GM18907 (cell line): ENCODE data around the gene SLC34A1.
"Not testable (repeated sequence)": the region's sequence is repeated elsewhere in the genome, so short reads cannot be mapped to it uniquely, and the experiment has no call there.

ENCODE experiments used
- ATAC-seq: cut with Tn5 transposase; IDR thresholded peaks from one replicate; pipeline ENCODE4 v1.9.1; 2021; ENCODE audit warnings: mild to moderate bottlenecking, moderate library complexity; ENCODE audit not compliant: unreplicated experiment

Gene SLC34A1, protein sequence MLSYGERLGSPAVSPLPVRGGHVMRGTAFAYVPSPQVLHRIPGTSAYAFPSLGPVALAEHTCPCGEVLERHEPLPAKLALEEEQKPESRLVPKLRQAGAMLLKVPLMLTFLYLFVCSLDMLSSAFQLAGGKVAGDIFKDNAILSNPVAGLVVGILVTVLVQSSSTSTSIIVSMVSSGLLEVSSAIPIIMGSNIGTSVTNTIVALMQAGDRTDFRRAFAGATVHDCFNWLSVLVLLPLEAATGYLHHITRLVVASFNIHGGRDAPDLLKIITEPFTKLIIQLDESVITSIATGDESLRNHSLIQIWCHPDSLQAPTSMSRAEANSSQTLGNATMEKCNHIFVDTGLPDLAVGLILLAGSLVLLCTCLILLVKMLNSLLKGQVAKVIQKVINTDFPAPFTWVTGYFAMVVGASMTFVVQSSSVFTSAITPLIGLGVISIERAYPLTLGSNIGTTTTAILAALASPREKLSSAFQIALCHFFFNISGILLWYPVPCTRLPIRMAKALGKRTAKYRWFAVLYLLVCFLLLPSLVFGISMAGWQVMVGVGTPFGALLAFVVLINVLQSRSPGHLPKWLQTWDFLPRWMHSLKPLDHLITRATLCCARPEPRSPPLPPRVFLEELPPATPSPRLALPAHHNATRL

GRCh38 chr5:177384134-177384533 is at the start of gene SLC34A1:
TSS of gene SLC34A1 (plus strand) at chr5:177384434. CDS start at chr5:177385742, 1,308 bp downstream.
- ATAC-seq = no peak

DNA sequence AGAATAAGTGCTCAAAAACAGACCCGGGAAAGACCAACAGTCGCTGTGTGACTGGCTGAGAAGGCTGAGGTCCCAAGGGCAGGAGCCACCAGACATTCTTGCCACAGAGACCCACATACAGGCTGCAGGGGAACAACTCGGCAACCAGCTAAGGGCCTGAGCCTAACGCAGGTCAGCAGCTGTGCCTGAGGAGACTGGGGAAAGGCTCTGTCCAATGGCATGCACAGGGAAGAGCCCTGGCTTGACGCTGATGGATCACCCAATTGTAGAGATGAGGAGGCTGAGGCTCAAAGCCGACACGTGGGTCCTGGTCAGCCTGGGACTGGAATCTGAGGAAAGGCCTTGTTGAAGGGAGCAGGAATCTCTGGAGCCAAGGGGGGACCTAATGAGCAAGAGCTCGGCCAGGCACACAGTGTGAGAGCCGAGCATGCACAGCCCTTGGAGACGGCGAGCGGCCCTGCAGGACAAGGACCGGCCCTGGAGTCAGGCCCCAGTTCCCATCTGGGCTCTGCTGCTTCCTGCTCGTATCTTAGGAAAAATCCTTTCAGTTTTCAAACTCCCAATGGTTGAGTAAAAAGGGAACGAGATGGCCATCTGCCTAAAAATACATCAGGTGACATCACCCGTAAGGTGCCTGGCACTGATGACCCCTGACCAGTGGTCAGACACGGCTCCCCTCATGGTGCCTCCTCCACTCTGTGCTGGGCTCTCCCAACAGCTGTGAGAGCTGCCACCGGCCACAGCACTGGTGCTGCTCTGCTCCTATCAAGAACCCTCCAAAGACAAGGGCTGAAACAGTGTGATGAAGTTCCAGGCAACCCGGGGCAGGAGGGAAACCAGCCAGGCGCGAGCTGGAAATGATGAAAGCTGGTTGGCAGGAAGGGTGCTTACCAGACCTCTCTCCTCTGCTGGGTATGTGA is 49.2 kb upstream of the SLC34A1 start:
- no peak for ATAC-seq

DNA sequence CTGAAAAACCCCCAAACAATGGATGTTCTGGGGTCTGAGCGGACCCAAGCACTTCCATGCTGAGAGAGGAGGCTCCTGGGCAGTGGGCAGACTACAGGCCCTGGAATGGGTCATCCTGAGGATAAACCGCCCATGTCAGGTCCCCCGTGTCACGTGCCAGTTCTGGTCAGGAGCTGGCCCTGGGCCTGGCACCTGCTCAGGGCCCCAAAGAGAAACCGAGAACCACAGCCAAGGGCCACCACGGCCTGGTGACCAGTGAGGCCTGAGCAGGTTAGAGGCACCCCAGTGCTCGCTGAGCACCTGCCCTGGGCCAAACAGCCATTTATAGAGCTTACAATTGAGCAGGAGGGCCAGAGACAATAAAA is 48.6 kb upstream of the SLC34A1 start:
- ATAC-seq = no peak

GRCh38 chr5:177336112-177336511 is 48.1 kb upstream of the SLC34A1 start:
- no peak for ATAC-seq

- ATAC-seq = no peak
Observed at GRCh38 chr5:177336603-177337494, 47.4 kb upstream of the SLC34A1 start.

GRCh38 chr5:177338251-177339106 is 45.8 kb upstream of the SLC34A1 start:
- ATAC-seq = no peak

DNA sequence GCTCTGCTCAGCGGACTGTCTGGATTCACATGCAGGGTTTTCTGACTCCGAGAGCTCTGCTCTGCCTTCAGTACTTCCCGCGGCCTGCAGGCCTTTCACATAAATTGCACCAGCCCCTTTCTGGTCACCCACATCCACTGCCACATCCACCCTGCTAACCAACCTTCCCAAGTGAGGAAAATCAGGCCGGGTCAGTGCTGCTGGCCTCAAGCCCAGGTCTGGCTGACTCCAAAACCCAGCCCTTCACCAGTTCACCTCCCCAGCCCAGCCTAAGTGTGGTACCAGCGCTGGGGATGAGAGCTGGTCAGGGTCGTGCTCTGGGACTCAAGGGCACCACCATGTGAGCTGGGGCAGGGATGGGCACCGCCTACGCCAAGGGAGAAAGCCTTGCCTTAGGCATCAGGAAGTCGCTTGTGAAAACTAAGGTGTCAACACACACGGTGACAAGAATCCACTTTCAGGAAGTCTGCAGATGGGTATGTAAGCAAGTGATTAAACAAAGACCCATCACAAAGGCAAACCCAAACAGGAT is 45.1 kb upstream of the SLC34A1 start:
- no peak for ATAC-seq

DNA sequence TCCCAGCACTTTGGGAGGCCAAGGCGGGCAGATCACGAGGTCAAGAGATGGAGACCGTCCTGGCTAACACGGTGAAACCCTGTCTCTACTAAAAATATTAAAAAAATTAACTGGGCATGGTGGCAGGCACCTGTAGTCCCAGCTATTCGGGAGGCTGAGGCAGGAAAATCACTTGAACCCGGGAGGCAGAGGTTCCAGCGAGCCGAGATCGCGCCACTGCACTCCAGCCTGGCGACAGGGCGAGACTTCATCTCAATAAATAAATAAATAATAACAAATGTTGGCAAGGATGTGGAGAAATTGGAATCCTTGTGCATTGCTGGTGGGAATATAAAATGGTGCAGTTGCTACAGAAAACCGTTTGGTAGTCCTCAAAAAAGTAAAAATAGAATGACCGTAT is 41.2 kb upstream of the SLC34A1 start:
- ATAC-seq = not testable (repeated sequence)

GRCh38 chr5:177343777-177344176 is 40.5 kb upstream of the SLC34A1 start:
- no peak for ATAC-seq

- ATAC-seq = no peak
Observed at GRCh38 chr5:177344891-177345290, 39.3 kb upstream of the SLC34A1 start.

- no peak for ATAC-seq
Observed at GRCh38 chr5:177346820-177347219, 37.4 kb upstream of the SLC34A1 start.

GRCh38 chr5:177347699-177348098 is 36.5 kb upstream of the SLC34A1 start:
- ATAC-seq = no peak

GRCh38 chr5:177349362-177349647 is 34.9 kb upstream of the SLC34A1 start:
- no peak for ATAC-seq

DNA sequence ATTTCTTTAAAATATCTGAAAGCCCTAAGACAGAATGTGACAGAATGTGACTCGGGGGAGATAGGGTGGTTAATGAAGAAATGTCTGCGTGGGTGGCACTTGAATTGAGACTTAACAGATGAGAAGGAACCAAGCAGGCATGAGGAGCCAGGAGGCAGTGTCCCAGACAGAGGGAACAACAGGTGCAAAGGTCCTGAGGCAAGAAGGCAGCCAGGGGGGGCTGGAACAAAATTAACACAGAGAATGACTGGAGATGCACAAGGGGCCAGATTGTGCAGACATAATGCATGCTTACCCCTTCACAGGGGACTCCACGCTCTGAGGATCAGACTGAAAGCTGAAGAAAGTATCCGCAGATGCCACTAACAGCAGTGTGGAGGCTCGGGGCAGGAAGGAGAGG is 34.5 kb upstream of the SLC34A1 start:
- ATAC-seq = no peak

DNA sequence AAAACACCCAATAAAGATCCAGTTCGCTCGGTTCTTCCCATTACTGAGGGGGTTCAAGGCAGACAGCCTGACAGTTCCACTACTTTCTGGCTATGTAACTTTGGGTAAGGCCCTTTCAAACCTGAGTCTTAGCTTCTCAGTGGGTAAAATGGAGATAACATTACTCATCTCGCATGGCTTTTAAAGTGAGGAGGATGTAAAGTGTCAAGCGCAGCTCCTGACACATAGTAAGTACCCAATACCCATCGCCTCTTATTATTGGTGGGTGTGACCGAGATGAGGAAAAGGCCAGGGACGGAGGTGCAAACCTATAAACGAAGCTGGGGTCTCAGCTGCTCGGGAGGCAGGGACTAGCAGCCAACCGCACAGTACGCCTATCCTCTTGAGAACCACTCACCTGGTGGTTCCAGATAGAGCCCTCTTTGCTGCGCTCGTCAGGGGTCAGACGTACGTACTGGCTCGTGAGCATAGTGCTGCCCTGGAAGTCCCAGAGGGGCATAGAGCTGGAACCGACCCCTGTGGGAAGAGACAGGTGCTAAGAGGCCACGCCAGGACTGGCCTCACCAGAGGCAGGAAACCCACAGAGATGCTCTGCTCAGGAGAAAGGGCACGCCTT is 33.4 kb upstream of the SLC34A1 start:
- peak; percentile 26 for ATAC-seq

DNA sequence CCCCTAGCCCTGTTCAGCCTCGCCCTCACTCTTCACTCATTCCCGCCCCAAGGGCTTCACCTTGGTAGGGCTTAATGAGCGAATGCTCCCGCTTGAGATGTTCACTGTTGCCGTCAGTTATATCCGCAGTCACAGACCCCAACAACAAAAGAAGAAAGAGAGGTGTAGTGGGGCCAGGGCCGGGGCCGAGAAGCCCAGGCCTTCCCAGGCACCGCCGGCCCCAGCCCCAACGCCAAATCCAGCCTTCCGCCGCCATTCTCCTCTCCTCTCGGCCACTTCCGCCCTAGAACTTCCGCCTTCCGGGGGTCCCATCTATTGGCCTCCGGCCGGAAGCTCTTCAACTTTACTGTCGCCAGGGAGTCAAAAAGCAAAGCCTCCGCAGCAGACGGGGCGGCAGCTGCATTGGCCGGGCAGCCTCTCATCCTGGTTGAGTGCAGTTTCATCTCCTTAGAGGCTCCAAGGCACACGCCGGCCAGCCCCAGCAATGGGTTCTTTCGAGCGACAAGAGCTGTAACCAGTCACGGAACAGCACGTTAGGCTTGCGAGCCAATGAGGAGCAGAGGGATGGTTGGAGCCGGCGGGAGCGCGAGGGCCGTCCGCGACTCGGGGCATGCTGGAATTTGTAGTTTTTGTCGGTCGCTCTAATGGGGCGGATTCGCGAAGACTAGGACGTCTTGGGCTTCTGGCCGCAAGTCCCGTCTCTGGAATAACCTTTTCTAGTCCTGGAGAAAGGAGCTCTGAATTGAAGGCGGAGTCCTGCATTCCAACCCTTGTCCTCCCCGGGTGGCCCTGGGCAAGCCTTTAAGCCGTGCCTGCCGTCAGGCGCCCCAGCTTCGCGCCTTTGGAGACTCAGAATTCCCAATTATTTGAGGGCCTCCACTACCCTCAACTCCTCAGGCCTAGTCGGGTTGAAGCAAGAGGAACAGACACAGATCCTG is 32.6 kb upstream of the SLC34A1 start, which contains the start of gene LMAN2:
TSS of gene LMAN2 (minus strand) at position 277 of the 938 bp plus-strand sequence. CDS start at position 256, 21 bp downstream.
- ATAC-seq = peak; percentile 92

GRCh38 chr5:177353093-177353492 is 31.1 kb upstream of the SLC34A1 start:
- no peak for ATAC-seq

GRCh38 chr5:177354256-177354655 is 30.0 kb upstream of the SLC34A1 start:
- ATAC-seq = no peak
